ENCODE measurements around the gene HK2.

HK2 gene

GRCh38 chr2:74941284-74941683 is 107.4 kb downstream of the HK2 start:
- DNase-seq, result no peak

- no peak for DNase-seq
Measured at GRCh38 chr2:74942263-74942662, 108.3 kb downstream of the HK2 start.

Measured in CD4-positive, alpha-beta T cell treated with Interleukin-10 for 1 hour (primary cell).